Parathyroid adenoma (tissue), 2 donors: ENCODE data around the gene ZAR1.

Experiments
- H2AFZ ChIP-seq: fragments of 300-600 bp; sonication (generic); one replicate; pipeline ENCODE4 v1.7.0; 2017; ENCODE audit warnings: antibody characterized with exemption, mild to moderate bottlenecking
- H3K27ac ChIP-seq: fragments of 300-600 bp; sonication (generic); one replicate; pipeline ENCODE4 v1.7.0; 2017
- H3K27me3 ChIP-seq: fragments of 300-600 bp; sonication (generic); one replicate; pipeline ENCODE4 v1.7.0; 2017; ENCODE audit warnings: low read length; ENCODE audit not compliant: control insufficient read depth, insufficient read depth
- H3K36me3 ChIP-seq: fragments of 300-600 bp; sonication (generic); one replicate; pipeline ENCODE4 v1.7.0; 2017; ENCODE audit warnings: low read length; ENCODE audit not compliant: control insufficient read depth, insufficient read depth
- H3K4me1 ChIP-seq: fragments of 300-600 bp; sonication (generic); one replicate; pipeline ENCODE4 v1.7.0; 2017; ENCODE audit warnings: control low read depth
- H3K4me2 ChIP-seq: fragments of 300-600 bp; sonication (generic); one replicate; pipeline ENCODE4 v1.7.0; 2017; ENCODE audit warnings: low read length
- H3K4me3 ChIP-seq: fragments of 300-600 bp; sonication (generic); one replicate; pipeline ENCODE4 v1.7.0; 2017; ENCODE audit warnings: low read depth, low read length
- H3K79me2 ChIP-seq: fragments of 300-600 bp; sonication (generic); one replicate; pipeline ENCODE4 v1.7.0; 2017; ENCODE audit warnings: control low read depth
- H3K9ac ChIP-seq: fragments of 300-600 bp; sonication (generic); one replicate; pipeline ENCODE4 v1.7.0; 2017; ENCODE audit warnings: mild to moderate bottlenecking
- H3K9me3 ChIP-seq: fragments of 300-600 bp; sonication (generic); one replicate; pipeline ENCODE4 v1.7.0; 2017; ENCODE audit warnings: low read length; ENCODE audit not compliant: control insufficient read depth
- TF ChIP-seq, protein P1 (sequence below): fragments of 300-600 bp; sonication (generic); IDR thresholded peaks from one replicate; pipeline ENCODE4 v1.7.0; 2017; ENCODE audit warnings: antibody characterized with exemption, mild to moderate bottlenecking
- donor health status: primary hyperparathyroidism.

Gene ZAR1

GRCh38 chr4:48475770-48476169 is 14.3 kb upstream of the ZAR1 start:
- no peaks in the 10 kb centered on the region for H3K4me1 ChIP-seq
- H3K4me3 ChIP-seq, result no peak overlapping the region
- no peak overlapping the region for H3K9ac ChIP-seq
- H3K4me2 ChIP-seq, result no peak overlapping the region
- no peaks in the 10 kb centered on the region for H3K36me3 ChIP-seq
- TF ChIP-seq, protein P1, sequence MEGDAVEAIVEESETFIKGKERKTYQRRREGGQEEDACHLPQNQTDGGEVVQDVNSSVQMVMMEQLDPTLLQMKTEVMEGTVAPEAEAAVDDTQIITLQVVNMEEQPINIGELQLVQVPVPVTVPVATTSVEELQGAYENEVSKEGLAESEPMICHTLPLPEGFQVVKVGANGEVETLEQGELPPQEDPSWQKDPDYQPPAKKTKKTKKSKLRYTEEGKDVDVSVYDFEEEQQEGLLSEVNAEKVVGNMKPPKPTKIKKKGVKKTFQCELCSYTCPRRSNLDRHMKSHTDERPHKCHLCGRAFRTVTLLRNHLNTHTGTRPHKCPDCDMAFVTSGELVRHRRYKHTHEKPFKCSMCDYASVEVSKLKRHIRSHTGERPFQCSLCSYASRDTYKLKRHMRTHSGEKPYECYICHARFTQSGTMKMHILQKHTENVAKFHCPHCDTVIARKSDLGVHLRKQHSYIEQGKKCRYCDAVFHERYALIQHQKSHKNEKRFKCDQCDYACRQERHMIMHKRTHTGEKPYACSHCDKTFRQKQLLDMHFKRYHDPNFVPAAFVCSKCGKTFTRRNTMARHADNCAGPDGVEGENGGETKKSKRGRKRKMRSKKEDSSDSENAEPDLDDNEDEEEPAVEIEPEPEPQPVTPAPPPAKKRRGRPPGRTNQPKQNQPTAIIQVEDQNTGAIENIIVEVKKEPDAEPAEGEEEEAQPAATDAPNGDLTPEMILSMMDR, result no peak
- H3K9me3 ChIP-seq, result no peaks in the 10 kb centered on the region
- no peaks in the 10 kb centered on the region for H3K27me3 ChIP-seq
- H3K79me2 ChIP-seq, result no peaks in the 10 kb centered on the region
- no peak overlapping the region for H2AFZ ChIP-seq
- H3K27ac ChIP-seq, result no peak overlapping the region

DNA sequence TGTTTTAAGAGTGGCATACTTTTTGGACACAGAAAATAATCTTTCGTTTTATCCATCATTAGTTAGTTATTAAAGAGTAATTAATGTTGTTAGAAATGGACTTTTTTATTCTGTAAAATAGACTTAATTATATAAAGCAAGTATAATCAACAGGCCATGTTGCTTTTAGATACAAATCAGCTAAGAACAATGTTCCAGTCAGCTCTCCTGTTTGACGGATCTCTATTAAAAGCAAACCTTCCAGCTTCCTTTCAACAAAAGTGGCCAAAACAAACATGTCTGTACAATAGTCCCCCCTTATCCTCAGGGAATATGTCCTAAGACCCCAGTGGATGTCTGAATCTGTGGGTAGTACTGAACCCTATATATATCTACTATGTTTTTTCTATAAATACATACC is 11.8 kb upstream of the ZAR1 start:
- Histone ChIP-seq H3K4me2 (no peak overlapping the region), H3K9me3 (no peaks in the 10 kb centered on the region), H3K27me3 (no peaks in the 10 kb centered on the region), H3K4me1 (no peaks in the 10 kb centered on the region), H3K9ac (no peak overlapping the region), H2AFZ (no peak overlapping the region), H3K79me2 (no peaks in the 10 kb centered on the region), H3K36me3 (no peaks in the 10 kb centered on the region), H3K27ac (no peak overlapping the region), H3K4me3 (no peak overlapping the region)
- TF ChIP-seq, protein P1, result no peak

- no peaks in the 10 kb centered on the region for H3K36me3 ChIP-seq
- no peaks in the 10 kb centered on the region for H3K79me2 ChIP-seq
- H3K4me1 ChIP-seq, result no peaks in the 10 kb centered on the region
- H3K9me3 ChIP-seq, result no peaks in the 10 kb centered on the region
- H3K4me2 ChIP-seq, result no peak overlapping the region
- no peak overlapping the region for H3K9ac ChIP-seq
- H2AFZ ChIP-seq, result no peak overlapping the region
- no peak overlapping the region for H3K4me3 ChIP-seq
- peaks cover 4% of the 10 kb centered on the region for H3K27me3 ChIP-seq
- TF ChIP-seq, protein P1, result no peak
- no peak overlapping the region for H3K27ac ChIP-seq
Observed at GRCh38 chr4:48481581-48481980, 8.5 kb upstream of the ZAR1 start.

DNA sequence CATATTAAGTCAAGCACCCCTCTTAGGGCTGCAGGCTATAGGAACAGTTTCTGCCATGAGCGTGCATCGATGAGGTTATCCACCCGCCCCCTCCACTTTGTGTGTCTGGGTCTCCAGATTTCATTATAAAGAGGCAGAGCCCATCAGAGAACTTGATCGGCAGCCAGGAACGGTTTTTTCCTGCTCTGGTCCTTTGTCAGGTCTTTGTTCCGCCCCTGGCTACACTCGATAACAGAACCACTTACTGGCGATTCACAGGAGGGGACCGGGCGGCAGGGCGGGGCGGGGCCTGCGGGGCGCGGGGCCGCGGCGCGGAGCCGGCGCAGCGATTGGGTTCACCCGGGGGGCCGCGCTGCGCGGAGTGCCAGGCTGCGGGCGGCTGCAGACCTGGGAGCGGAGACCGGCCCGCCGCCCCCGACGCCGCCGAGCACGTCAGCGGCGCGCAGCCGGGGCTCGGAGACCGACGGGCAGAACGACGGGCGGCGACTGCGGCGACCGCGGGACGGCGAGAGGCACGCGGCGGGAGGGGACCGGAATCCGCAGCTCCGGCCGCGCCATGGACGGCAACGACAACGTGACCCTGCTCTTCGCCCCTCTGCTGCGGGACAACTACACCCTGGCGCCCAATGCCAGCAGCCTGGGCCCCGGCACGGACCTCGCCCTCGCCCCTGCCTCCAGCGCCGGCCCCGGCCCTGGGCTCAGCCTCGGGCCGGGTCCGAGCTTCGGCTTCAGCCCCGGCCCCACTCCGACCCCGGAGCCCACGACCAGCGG is 6.9 kb upstream of the ZAR1 start, which contains the start of gene SLC10A4:
TSS of gene SLC10A4 (plus strand) at position 338 of the 771 bp plus-strand sequence. CDS start at position 557, 219 bp downstream.
- no peak within 1 kb of the TSS for H3K4me3 ChIP-seq
- H3K36me3 ChIP-seq, result no peaks in the 10 kb centered on the region
- H3K27ac ChIP-seq, result no peak within 1 kb of the TSS
- H3K9ac ChIP-seq, result no peak within 1 kb of the TSS
- H3K27me3 ChIP-seq, result peaks cover 4% of the 10 kb centered on the region
- H3K9me3 ChIP-seq, result no peaks in the 10 kb centered on the region
- no peaks in the 10 kb centered on the region for H3K79me2 ChIP-seq
- H3K4me1 ChIP-seq, result no peaks in the 10 kb centered on the region
- TF ChIP-seq, protein P1, result no peak
- H2AFZ ChIP-seq, result peak within 1 kb of the TSS; percentile 46
- H3K4me2 ChIP-seq, result no peak within 1 kb of the TSS
